Left lung (tissue), 10 donors: ENCODE results near the gene FHAD1. TPM values are rescaled to one million over a fixed set of nuclear protein-coding genes. Genes with fewer than 3 reads are reported as not detected.

Experiments used
- ATAC-seq: fragments of 200-7000 bp; cut with Tn5 transposase; one replicate; pipeline ENCODE4 v1.9.1; 2020; ENCODE audit warnings: moderate library complexity
- DNase-seq, 4 donors: peaks; one replicate each; pipeline ENCODE4 v3.0.0-alpha.2; 2013 to 2020
- H3K27ac ChIP-seq, 2 donors: fragments of 200-600 bp; sonication (generic) in 1 of 2; one replicate each; pipeline versions ENCODE4 v1.5.0 to v1.8.0; 2020 to 2021
- H3K27me3 ChIP-seq, 2 donors: fragments of 200-600 bp; sonication (generic) in 1 of 2; one replicate each; pipeline versions ENCODE4 v1.5.0 to v1.8.0; 2020 to 2021
- H3K36me3 ChIP-seq, 2 donors: fragments of 200-600 bp; sonication (generic) in 1 of 2; one replicate each; pipeline versions ENCODE4 v1.5.0 to v1.8.0; 2020 to 2021
- H3K4me1 ChIP-seq, 2 donors: fragments of 200-600 bp; one replicate each; pipeline ENCODE4 v1.8.0; 2021
- H3K4me3 ChIP-seq, 2 donors: fragments of 200-600 bp; sonication (generic) in 1 of 2; one replicate each; pipeline versions ENCODE4 v1.5.0 to v1.8.0; 2020 to 2021; ENCODE audit warnings: mild to moderate bottlenecking in 1 of 2
- H3K9me3 ChIP-seq, 2 donors: fragments of 200-600 bp; sonication (generic) in 1 of 2; one replicate each; pipeline versions ENCODE4 v1.5.0 to v1.8.0; 2020 to 2021
- CTCF ChIP-seq, 2 donors: fragments of 200-600 bp; sonication (generic) in 1 of 2; IDR thresholded peaks; one replicate each; pipeline versions ENCODE4 v1.5.0 to v1.8.0; 2021; ENCODE audit warnings: antibody characterized with exemption in 2 of 2
- intact Hi-C, 2 donors: fragments of 100-400 bp; cut with DNase I; formaldehyde crosslinking; loops; one replicate each; pipeline versions ENCODE4 v1.11.2 to v1.14.2; 2022
- polyA plus RNA-seq, 6 donors: library from polyadenylated mRNA; unstranded; fragments of 120-200 nt; gene quantifications; one replicate each; pipeline ENCODE4 v1.2.1, GENCODE V29; 2013; ENCODE audit not compliant: insufficient read length in 6 of 6
- total RNA-seq, 2 donors: library from RNA; stranded (reverse); fragmentation: NEBNext Ultra II Directional; extraction: Animal tissue kit (Norgen Biotek cat#: 25700); gene quantifications; one replicate each; pipeline ENCODE4 v1.2.1, GENCODE V29; 2021
- donor health status: DM: no; HTN: yes; CAD: no.
- donor health status: DM: no; HTN: no; CAD: no.

Gene FHAD1
- total and polyA plus RNA-seq, 8 donors: 1.1 to 8.5 (median 3.9) TPM

- no peak for TF ChIP-seq CTCF (IDR thresholded peaks at IDR 0.05)
- peaks cover 5 to 8% of the 10 kb centered on the region in 2 donors for H3K4me1 ChIP-seq
- intact Hi-C loops: no loop called here
- ATAC-seq (no peak), DNase-seq (no peak)
- H3K27ac ChIP-seq: no peak overlapping the region
- no peaks in the 10 kb centered on the region for H3K36me3 ChIP-seq
- H3K4me3 ChIP-seq: no peak overlapping the region
- peaks cover 0 to 32% of the 10 kb centered on the region in 2 donors for H3K27me3 ChIP-seq
- no peaks in the 10 kb centered on the region for H3K9me3 ChIP-seq
These were observed 143.6 kb downstream of the FHAD1 start for GRCh38 chr1:15390667-15391066.

- Histone ChIP-seq H3K36me3 (no peaks in the 10 kb centered on the region), H3K4me3 (no peak overlapping the region), H3K4me1 (peaks cover 2 to 4% of the 10 kb centered on the region in 2 donors), H3K27me3 (peaks cover 0 to 25% of the 10 kb centered on the region in 2 donors), H3K9me3 (no peaks in the 10 kb centered on the region), H3K27ac (no peak overlapping the region)
- no peak for TF ChIP-seq CTCF (IDR thresholded peaks at IDR 0.05)
- no peak for ATAC-seq
- intact Hi-C loops: no loop called here
- no peak for DNase-seq
These were observed 144.3 kb downstream of the FHAD1 start for GRCh38 chr1:15391366-15391765.

GRCh38 chr1:15393475-15394257 lies 146.6 kb downstream of the FHAD1 start:
- TF ChIP-seq CTCF (IDR thresholded peaks at IDR 0.05): no peak
- Histone ChIP-seq H3K4me3 (no peak overlapping the region), H3K4me1 (no peaks in the 10 kb centered on the region), H3K27ac (no peak overlapping the region), H3K9me3 (no peaks in the 10 kb centered on the region), H3K36me3 (no peaks in the 10 kb centered on the region), H3K27me3 (peaks cover 0 to 6% of the 10 kb centered on the region in 2 donors)
- intact Hi-C loops: no loop called here
- ATAC-seq (no peak), DNase-seq (no peak)

- intact Hi-C loops: no loop called here
- no peaks in the 10 kb centered on the region for H3K36me3 ChIP-seq
- no peaks in the 10 kb centered on the region for H3K4me1 ChIP-seq
- H3K9me3 ChIP-seq: peaks cover 0 to 3% of the 10 kb centered on the region in 2 donors
- DNase-seq (no peak), ATAC-seq (no peak)
- no peak overlapping the region for H3K27ac ChIP-seq
- TF ChIP-seq CTCF (IDR thresholded peaks at IDR 0.05): no peak
- no peak overlapping the region for H3K4me3 ChIP-seq
- H3K27me3 ChIP-seq: peaks cover 0 to under 1% of the 10 kb centered on the region in 2 donors
These were observed 147.3 kb downstream of the FHAD1 start for GRCh38 chr1:15394258-15394690.

- Histone ChIP-seq H3K36me3 (no peaks in the 10 kb centered on the region), H3K9me3 (peaks cover 0 to 11% of the 10 kb centered on the region in 2 donors), H3K27me3 (no peaks in the 10 kb centered on the region), H3K4me3 (no peak overlapping the region), H3K27ac (no peak overlapping the region), H3K4me1 (no peaks in the 10 kb centered on the region)
- ATAC-seq (no peak), DNase-seq (no peak)
- no peak for TF ChIP-seq CTCF (IDR thresholded peaks at IDR 0.05)
- intact Hi-C loops: no loop called here
These were observed 150.2 kb downstream of the FHAD1 start for GRCh38 chr1:15397236-15397635.
